HFF-Myc (cell line): ENCODE data around the gene RPTOR.

Experiments
- DNase-seq: peaks from one replicate; pipeline ENCODE4 v3.0.0-alpha.2; 2011; ENCODE audit warnings: low read depth; ENCODE audit errors: extremely low read depth
- H3K4me3 ChIP-seq: replicated peaks from 2 replicates; pipeline ENCODE4 v1.5.1; 2011; ENCODE audit warnings: low read depth, mild to moderate bottlenecking, control low read depth, low read length
- TF ChIP-seq, protein P1 (sequence below): IDR thresholded peaks from 2 replicates; pipeline ENCODE4 v1.5.1; 2012; ENCODE audit warnings: mild to moderate bottlenecking, low read depth, low read length, control low read depth; ENCODE audit errors: missing control alignments

RPTOR gene

DNA sequence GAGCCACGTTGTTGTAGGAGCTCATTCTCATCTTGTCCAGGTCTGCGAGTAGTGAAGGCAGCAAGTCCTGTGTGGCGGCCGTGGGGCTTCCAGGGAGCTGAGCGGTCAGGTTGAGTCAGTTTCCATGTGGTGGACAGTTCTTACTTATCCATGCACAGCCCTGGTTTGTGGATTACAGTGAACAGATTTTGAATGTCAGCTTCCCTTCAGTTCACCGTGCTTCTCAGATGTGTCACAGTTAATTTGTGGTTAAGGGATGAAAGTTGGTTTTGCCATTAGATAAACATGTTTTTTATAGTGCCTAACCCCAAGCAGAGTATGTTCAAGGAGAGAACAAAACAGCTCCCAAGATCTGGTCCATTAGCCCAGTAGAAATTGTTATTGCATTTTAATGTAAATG is 103.1 kb downstream of the RPTOR start:
- TF ChIP-seq, protein P1, sequence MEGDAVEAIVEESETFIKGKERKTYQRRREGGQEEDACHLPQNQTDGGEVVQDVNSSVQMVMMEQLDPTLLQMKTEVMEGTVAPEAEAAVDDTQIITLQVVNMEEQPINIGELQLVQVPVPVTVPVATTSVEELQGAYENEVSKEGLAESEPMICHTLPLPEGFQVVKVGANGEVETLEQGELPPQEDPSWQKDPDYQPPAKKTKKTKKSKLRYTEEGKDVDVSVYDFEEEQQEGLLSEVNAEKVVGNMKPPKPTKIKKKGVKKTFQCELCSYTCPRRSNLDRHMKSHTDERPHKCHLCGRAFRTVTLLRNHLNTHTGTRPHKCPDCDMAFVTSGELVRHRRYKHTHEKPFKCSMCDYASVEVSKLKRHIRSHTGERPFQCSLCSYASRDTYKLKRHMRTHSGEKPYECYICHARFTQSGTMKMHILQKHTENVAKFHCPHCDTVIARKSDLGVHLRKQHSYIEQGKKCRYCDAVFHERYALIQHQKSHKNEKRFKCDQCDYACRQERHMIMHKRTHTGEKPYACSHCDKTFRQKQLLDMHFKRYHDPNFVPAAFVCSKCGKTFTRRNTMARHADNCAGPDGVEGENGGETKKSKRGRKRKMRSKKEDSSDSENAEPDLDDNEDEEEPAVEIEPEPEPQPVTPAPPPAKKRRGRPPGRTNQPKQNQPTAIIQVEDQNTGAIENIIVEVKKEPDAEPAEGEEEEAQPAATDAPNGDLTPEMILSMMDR = no peak
- no peak overlapping the region for H3K4me3 ChIP-seq
- DNase-seq = peak; percentile 59

DNA sequence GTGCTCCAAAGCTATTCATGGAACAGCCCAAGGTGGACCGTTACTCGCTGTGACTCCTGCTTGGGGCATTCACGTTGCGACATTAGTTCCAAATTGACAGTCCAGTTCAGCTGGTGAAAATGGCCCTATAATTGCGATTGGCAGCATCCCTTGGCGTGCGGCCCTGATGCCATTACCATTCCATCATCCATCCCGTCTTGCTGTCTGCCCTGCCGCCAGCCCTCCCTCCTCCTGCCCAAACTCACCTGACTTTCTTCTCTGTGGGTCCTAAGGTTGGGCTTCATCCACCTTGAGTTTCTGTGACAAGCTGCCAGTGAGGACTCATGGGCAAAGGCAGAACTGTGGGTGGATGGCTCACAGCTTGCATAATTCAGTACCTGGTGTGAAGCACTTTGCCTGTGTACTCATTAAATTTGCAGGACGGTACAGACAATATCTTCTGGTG is 104.6 kb downstream of the RPTOR start:
- TF ChIP-seq, protein P1 = no peak
- DNase-seq = no peak
- no peak overlapping the region for H3K4me3 ChIP-seq

DNA sequence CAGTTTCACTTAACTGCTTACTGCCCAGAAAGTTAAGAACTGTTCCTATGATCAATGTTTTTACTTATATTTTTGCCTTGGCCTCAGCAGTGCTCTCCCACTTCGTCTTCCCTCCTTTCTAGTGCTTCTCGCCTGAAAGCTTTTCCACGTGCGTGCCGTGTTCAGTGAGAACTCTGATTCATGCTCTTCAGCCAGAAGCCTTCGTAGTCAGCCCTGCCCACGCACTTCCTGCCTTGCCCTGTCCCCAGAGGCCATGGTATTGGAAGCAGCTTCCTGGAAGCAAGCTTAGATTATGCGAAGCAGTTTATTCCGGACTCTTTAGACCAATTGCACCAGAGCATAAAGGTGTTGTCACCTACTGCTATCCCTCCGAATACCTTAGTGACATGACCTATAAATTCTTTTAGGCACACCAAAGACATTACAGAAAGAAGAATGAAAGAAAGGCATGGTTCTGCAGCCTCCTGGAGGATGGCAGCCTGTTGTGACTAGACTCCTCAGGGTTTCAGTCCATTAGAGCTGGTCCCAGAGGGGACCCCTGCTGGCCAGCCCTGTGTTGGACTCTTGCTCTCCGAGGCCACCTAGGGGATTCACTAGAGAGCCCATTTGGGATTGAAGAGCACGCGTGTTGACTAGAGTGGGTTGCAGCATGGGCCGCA is 105.2 kb downstream of the RPTOR start:
- no peak overlapping the region for H3K4me3 ChIP-seq
- TF ChIP-seq, protein P1 = peak; percentile 64

DNA sequence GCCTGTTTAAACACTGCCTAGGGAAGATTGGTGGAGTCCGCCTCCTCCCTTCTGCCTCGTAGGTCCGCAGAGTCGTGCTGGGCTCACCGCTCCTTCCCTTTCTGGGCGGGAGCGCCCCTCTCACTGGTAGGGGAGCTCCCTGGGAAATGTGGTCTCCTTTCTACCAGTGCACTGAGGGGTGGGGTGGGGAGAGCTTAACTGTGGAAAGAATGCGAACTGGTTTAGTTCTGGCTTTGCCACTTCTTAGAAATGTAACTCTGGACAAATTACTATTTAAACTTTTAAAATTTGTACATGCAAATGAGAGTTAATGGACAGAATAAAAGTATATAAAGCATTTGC is 105.7 kb downstream of the RPTOR start:
- TF ChIP-seq, protein P1 = no peak
- DNase-seq = no peak
- no peak overlapping the region for H3K4me3 ChIP-seq

More for the DNA sequence above, 105.2 kb downstream of the RPTOR start:
- DNase-seq = peak; percentile 56

DNA sequence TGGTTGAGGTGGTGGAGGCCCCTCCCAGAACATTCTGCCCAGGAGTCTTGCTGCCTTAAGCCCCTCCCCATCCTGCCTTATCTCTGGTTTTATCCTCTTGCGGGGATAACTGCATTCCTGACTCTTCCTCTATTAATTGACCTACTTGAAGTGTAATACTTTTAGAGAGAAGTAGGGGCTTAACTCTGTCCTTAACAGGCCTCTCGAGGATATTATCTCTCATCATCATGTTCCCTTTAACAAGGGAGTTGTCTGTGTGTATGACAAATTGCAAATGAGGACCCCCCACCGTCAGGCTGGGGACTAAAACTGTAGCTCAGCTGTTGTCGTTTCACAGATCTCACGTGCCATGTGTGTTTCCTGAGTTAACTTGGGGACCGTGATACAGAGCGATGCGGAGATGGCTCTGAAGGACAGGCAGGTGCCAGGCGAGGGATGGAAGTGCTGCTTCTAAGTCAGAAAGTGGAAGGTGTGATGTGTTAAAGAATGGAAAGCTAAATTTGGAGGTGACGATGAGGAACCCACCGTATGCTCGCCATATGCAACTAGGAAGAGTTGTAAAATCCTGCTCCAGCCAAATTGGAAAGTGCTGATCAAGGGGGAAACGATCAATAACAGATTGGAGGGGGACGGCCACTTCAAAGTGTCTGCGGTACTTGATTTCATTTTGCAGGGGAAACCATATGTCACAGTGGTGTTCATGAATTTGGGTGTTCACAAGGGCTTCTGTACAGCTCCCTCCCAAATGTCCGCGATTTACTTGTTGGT is 106.3 kb downstream of the RPTOR start:
- no peak for DNase-seq
- H3K4me3 ChIP-seq = no peak overlapping the region
- TF ChIP-seq, protein P1 = no peak

DNA sequence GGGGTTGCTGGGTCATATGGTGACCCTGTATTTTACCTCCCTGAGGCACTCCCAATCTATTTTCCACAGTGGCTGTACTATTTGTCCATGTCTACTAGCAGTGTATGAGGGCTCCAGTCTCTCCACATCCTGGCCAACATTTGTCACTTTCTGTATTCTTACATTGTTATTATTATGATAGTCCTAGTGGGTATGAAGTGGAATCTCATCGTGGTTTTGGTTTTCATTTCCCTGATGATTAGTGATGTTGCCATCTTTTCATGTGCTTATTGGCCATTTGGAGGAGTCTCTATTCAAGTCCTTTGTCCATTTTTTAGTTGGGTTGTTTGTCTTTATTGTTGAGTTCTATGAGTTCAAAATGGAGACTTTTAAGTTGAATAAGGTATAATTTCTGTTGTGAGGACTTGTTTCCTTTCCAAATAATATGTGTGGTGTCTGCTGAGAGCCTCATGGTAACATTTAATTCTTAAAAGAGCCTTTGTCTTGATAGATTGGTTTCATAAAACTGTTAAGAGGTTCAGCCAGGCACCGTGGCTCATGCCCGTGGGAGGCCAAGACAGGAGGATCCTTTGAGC is 108.2 kb downstream of the RPTOR start:
- H3K4me3 ChIP-seq = no peak overlapping the region
- no peak for DNase-seq
- TF ChIP-seq, protein P1 = no peak
